GM19468 (cell line): ENCODE results near the gene TMEM250.

Experiments
- ATAC-seq: cut with Tn5 transposase; IDR thresholded peaks from one replicate; pipeline ENCODE4 v1.9.1; 2021; ENCODE audit warnings: mild to moderate bottlenecking, moderate library complexity, moderate number of reproducible peaks; ENCODE audit not compliant: unreplicated experiment; ENCODE audit errors: extremely low read depth

Gene TMEM250

GRCh38 chr9:136086213-136086881 lies 32.3 kb downstream of the TMEM250 start:
- ATAC-seq, result no peak

GRCh38 chr9:136085815-136086212 lies 32.9 kb downstream of the TMEM250 start:
- no peak for ATAC-seq

- ATAC-seq, result no peak
Observed at GRCh38 chr9:136084063-136084944, 34.4 kb downstream of the TMEM250 start.

GRCh38 chr9:136083558-136084062 lies 35.1 kb downstream of the TMEM250 start:
- ATAC-seq, result no peak

- ATAC-seq, result no peak
Observed at GRCh38 chr9:136082496-136083361, 35.9 kb downstream of the TMEM250 start.

- ATAC-seq, result no peak
Observed at GRCh38 chr9:136081826-136082495, 36.7 kb downstream of the TMEM250 start.

- ATAC-seq, result no peak
Observed at GRCh38 chr9:136081113-136081825, 37.4 kb downstream of the TMEM250 start.

- ATAC-seq, result no peak
Observed at GRCh38 chr9:136080716-136081112, 38.0 kb downstream of the TMEM250 start.

GRCh38 chr9:136079916-136080246 lies 38.8 kb downstream of the TMEM250 start:
- ATAC-seq, result no peak

GRCh38 chr9:136079211-136079915 lies 39.3 kb downstream of the TMEM250 start:
- ATAC-seq, result no peak

GRCh38 chr9:136078498-136079011 lies 40.1 kb downstream of the TMEM250 start:
- ATAC-seq, result no peak

GRCh38 chr9:136078024-136078423 lies 40.7 kb downstream of the TMEM250 start:
- ATAC-seq, result no peak

- ATAC-seq, result no peak
Observed at GRCh38 chr9:136077491-136077890, 41.2 kb downstream of the TMEM250 start.

GRCh38 chr9:136075881-136076678 lies 42.6 kb downstream of the TMEM250 start:
- no peak for ATAC-seq

- no peak for ATAC-seq
Observed at GRCh38 chr9:136075134-136075841, 43.4 kb downstream of the TMEM250 start.

- no peak for ATAC-seq
Observed at GRCh38 chr9:136074706-136075105, 44.0 kb downstream of the TMEM250 start.
